SHP77 treated with DMSO at 0.1 percent for 48 hours (cell line): ENCODE results near the gene MYH14.
A peak's percentile ranks its signal among the peaks of the same experiment; 100 is the strongest.
"Not testable (repeated sequence)": the region's sequence is repeated elsewhere in the genome, so short reads cannot be mapped to it uniquely, and the experiment has no call there.

Experiments
- DNase-seq: peaks from one replicate; lab custom pipeline; 2025; lab: John Stamatoyannopoulos, UW

The MYH14 gene

DNA sequence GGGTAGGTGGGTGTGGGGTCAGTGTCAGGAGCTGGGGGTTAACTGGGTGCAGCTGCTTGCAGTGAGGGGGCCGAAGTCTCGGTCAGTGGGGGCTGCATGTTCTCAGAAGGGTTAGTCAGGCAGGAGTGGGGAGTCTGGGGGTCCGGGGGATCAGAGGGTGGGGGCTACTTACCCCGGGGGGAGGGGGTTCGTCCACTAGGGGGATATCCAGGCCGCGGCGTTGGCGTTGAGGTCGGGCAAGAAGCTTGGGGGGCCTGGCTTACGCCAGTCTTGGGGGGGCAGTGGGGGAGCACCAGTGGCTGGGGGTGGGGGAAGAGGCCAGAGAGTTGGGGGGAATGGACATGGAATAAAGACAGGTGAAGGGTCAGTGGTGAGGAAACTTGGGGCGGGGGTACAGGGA, 116.6 kb downstream of the MYH14 start:
- DNase-seq: no peak

DNA sequence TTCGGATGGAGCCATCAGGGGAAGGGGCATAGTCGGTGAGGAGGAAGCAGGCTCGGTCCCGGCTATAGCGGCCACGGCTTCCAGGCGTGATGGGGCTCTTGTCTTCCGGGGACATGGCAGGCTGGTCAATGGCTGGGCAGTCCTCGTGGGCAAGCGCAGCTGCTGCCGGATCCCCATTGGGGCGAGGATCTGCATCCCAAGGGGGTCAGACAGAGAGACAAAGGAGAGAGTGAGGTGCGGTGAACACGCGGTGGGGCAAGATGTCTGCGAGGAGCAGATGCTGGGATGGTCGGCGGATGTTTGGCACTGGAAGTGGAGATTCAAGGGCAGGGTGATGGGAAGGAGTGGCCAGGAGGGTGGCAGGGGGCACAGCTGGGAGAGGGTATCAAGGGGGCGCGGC, 117.2 kb downstream of the MYH14 start:
- DNase-seq: no peak

- no peak for DNase-seq
Observed at GRCh38 chr19:50321831-50322230, 118.4 kb downstream of the MYH14 start.

- no peak for DNase-seq
Observed at GRCh38 chr19:50322234-50322633, 118.8 kb downstream of the MYH14 start.

DNA sequence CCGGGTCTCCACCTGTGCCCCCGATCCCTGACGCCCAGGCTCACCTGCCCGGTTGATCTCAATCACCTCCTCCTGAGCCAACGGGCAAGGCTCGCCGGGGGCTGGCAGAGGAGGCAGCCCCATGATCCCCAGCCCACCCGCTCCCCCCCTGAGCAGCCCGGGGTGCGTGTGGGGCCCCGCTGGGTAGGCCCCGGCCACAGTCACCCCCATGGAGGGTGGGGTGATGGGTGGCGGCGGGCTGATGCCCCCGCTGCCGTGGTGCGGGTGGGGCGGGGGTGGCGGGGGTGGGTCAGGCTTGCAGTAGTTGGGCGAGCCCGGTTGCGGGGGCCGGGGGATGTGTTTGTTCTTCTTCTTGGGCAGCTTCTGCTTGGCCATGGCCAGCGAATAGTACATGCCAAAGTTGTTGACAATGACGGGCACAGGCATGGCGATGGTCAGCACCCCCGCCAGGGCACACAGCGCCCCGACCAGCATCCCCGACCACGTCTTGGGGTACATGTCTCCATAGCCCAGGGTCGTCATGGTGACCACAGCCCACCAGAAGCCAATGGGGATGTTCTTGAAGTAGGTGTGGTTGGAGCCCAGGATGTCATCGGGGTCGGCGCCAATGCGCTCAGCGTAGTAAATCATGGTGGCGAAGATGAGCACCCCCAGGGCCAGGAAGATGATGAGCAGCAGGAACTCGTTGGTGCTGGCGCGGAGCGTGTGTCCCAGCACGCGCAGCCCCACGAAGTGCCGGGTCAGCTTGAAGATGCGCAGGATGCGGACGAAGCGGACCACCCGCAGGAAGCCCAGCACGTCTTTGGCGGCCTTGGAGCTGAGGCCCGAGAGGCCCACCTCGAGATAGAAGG, 119.7 kb downstream of the MYH14 start:
- no peak for DNase-seq

DNA sequence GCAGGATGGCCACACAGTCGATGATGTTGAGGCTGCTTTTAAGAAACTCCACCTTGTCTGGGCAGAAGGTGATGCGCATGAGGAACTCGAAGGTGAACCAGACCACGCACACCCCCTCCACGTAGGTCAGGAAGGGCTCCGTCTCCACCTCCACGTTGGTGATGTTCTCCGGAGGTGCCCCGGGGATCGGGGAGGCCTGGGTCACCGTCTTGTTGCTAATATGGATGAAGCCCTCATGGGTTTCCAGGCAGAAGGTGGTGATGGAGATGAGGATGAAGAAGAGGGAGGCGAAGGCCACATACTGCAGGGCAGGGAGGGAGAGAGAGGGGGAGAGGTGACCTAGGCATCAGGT, 120.3 kb downstream of the MYH14 start:
- DNase-seq: no peak

DNA sequence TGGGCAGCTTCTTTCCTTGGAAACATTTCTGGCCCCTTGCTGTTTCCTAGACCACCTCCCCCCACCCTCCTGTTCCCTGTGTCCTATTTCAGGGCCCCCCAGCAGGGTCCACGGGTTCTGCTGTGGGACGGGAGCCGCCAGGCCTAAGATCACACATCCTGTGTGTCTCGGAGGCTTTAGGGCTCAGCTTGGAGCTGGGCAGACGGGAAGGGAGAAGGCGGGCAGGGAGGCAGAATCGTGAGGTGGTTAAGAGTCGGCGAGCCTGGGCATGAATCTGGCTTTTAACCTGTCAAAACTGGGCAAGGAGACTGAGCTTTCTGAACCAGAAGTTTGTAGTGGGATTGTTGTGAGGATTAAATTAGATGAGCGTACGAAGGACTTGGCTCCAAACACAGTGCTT, 120.9 kb downstream of the MYH14 start:
- DNase-seq: no peak

- peak; percentile 85 for DNase-seq
Observed at GRCh38 chr19:50325310-50326100, 122.1 kb downstream of the MYH14 start.

GRCh38 chr19:50326101-50326664, 122.8 kb downstream of the MYH14 start:
- DNase-seq: no peak

DNA sequence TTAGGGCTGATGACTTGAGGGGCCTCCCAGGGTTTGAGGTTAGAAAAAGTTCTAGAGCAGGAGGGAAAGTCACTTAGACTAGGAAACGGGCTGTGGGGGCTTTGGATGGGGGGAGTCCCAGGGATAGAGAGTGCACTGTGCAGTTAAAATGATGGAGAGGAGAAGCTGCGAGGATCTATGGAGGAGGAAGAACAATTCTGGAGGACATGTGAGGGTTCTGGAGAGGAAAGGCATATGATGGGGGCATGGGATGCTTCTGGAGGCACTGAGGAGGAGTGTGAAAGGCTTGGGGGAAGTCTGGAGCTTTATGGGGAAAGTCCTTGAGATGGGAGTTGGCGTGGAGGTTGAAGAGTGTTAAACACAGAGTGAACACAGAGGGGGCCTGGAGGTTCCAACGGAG, 123.6 kb downstream of the MYH14 start:
- no peak for DNase-seq

- no peak for DNase-seq
Observed at GRCh38 chr19:50327461-50328223, 124.2 kb downstream of the MYH14 start.

- no peak for DNase-seq
Observed at GRCh38 chr19:50328224-50328872, 124.9 kb downstream of the MYH14 start.

DNA sequence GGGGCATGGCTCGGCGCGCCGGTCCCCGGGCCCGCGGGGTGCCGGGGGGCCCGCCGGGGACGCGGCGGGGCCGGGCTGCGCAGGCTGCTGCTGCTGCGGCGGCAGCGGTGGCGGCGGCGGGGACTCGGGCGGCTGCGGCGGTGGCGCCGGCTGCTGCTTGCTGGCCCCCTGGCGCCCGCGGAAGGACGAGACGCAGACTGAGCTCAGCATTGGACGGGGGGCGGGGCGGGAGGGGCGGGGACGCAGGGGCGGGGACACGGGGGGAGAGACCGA, 125.4 kb downstream of the MYH14 start:
- no peak for DNase-seq

DNA sequence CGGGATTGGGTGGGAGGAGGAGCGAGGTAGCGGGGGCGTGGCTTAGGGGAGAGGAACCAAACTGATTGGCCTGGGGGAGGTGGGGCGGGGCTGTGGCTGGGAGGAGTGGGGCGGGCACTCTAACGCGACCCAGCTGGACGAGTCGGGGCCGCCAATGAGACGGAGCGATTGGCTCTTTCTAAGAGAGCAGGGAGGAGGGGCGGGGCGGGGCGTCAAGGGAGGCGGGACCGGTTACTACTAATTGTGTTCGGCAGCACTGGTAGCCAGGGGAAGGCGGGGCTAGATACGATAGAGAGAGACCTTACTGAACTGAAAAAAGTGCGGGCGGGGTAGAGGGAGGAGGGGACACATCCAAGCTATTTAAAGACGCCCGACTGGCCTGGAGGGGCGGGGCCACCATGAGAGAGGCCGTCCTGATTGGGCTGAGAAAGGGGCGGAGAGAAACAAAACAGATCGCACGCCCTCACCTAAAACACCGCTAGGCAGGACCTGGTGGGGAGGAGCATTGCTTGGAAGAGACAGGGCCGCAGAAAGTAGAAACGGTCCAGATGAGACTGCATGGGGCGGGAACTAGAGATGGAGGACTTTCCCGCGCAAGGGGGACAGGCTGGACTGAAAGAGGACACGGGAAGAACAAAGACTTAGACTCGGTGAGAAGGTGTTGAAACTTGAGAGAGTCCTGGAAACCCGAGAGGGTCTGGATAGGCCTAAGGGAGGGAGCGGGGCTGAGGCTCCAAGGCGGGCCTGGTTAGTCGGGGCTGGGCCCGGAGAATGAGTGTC, 125.9 kb downstream of the MYH14 start, which contains the start of gene KCNC3:
Gene KCNC3, minus strand, starts transcription at position 232 of the 780 bp plus-strand sequence. CDS start 295 bp downstream, outside the sequence.
- DNase-seq: peak; percentile 99

- not testable (repeated sequence) for DNase-seq
Observed at GRCh38 chr19:50329926-50330294, 126.5 kb downstream of the MYH14 start.

DNA sequence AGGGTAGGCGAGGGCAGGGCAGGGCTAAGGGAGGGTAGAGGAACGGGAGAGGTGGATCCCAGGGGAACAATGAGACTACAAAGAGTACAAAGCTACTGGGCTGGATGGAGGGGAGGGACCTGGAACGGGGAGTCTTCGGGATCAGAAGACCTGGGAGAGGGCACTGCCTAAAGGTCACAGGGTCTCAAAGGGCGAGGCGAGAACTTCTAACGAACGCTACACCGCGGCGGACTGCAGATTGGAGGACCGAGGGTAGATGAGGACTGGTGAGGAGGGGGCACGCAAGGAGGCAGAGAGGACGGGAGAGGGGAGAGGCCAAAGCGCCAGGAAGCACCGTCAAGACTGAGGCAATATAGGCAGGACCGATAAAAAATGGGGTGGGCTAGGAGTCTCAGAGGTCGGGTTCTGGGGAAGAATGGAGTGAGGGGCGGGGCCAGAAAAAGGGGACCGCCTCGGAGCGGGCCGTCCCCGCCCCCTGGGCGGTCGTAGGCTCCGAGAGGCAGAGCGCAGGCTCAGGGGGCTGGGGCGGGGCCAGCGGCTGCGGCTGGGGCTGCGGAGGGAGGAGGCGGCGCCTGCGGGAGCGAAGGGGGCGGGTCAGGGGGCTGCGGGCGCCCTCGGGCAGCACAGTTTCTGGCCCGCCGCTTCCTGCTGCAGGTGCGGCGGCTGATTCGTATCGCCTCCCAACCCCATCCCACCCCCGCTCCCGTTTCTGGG, 127.1 kb downstream of the MYH14 start:
- DNase-seq: peak; percentile 65

DNA sequence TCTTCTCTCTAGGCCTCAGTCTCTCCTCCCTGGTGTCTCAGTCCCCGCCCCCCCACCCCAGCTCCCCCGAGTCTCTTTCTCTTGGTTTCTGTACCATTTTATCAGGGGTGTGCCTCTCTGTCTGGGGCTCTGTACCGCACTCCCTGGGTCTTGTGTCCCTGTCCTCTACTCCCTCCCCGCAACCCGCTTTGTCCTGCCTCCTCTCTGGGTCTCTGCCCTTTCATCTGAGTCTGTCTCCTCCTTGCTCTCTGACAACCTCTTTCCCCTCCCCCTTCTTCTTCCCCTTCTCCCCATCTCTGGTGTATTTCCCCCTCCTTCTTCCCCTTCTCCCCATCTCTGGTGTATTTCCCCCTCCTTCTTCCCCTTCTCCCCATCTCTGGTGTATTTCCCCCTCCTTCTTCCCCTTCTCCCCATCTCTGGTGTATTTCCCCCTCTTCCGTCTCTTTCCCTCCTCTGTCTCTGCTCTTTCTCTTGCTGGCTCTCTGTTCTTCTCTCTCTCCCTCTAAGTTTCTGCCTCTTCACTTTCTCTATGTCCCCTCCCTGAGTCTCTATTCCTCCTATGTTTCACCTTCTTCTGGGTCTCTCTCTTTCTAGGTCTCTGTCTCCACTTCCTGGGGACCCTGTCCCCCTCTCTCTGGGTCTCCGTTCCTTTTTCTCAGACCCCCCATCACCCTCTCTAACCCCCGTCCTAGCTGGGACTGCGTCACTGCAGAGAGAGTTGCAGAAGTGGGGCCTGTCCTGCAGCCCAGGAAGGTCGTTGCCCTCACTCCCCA, 128.0 kb downstream of the MYH14 start:
- no peak for DNase-seq

- no peak for DNase-seq
Observed at GRCh38 chr19:50331994-50332243, 128.5 kb downstream of the MYH14 start.

DNA sequence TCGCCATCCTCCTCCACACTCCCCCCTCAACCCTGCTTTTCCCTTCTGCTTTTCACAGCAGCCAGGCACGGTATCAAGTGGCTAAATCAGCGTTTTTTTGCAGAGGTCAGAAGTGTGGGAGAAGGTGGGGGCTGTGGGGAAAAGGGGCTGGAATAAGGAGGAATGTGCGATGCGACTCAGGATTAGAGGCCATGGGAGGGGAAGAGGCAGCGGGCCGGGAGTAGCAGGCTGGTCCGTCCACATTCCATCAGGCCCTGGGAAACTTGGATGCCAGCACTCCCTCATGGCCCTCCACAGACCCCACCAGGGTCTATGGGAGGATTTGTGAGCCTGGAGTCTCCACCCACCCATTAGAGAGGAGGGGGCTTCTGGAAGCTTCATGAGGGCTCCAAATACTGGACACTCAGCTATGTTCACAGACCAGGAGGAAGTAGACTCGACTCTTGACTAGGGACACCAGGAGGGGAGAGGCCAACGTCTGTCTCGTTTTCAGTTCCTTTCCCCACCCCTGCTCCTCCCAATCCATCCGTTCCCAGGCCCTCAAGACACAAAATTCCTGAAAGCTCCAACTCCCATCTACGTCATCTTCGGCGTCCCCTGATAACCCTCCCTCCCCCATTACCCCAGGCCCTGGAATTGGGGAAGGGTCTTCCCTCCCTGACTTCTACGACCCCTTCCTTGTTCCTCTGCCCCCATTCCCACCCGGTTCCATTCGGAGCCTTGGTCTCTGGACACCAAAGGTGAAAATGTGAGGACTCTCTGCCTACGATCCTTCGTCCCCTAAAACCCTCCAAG, 129.0 kb downstream of the MYH14 start:
- no peak for DNase-seq
